DMS53 treated with DMSO at 0.1 percent for 48 hours (cell line): ENCODE data around the gene MPI.
"Not testable (repeated sequence)": the region's sequence is repeated elsewhere in the genome, so short reads cannot be mapped to it uniquely, and the experiment has no call there.

ENCODE experiments used
- DNase-seq: peaks from one replicate; lab custom pipeline; 2025; ENCODE audit not compliant: unreplicated experiment; lab: John Stamatoyannopoulos, UW

MPI gene

GRCh38 chr15:74863239-74864056 is 26.4 kb upstream of the MPI start:
- no peak for DNase-seq

- DNase-seq = no peak
Measured at GRCh38 chr15:74864296-74864695, 25.5 kb upstream of the MPI start.

GRCh38 chr15:74865316-74865715 is 24.5 kb upstream of the MPI start:
- no peak for DNase-seq

GRCh38 chr15:74866090-74866489 is 23.8 kb upstream of the MPI start:
- DNase-seq = no peak

- DNase-seq = no peak
Measured at GRCh38 chr15:74867466-74868038, 22.3 kb upstream of the MPI start.

GRCh38 chr15:74868059-74868458 is 21.8 kb upstream of the MPI start:
- no peak for DNase-seq

- no peak for DNase-seq
Measured at GRCh38 chr15:74869372-74869725, 20.5 kb upstream of the MPI start.

- no peak for DNase-seq
Measured at GRCh38 chr15:74869726-74870407, 20.0 kb upstream of the MPI start.

- DNase-seq = no peak
Measured at GRCh38 chr15:74870436-74871215, 19.2 kb upstream of the MPI start.

GRCh38 chr15:74872702-74873035 is 17.2 kb upstream of the MPI start:
- DNase-seq = no peak

- DNase-seq = peak; percentile 82
Measured at GRCh38 chr15:74873036-74873755, 16.6 kb upstream of the MPI start, which contains the start of gene SCAMP2. SCAMP2 (minus strand) TSS chr15:74873365; CDS start chr15:74873255, 110 bp downstream.

- no peak for DNase-seq
Measured at GRCh38 chr15:74873756-74874424, 16.0 kb upstream of the MPI start.

- no peak for DNase-seq
Measured at GRCh38 chr15:74878273-74878672, 11.6 kb upstream of the MPI start.

GRCh38 chr15:74882528-74882927 is 7.3 kb upstream of the MPI start:
- DNase-seq = no peak

- no peak for DNase-seq
Measured at GRCh38 chr15:74884428-74885223, 5.2 kb upstream of the MPI start.

- no peak for DNase-seq
Measured at GRCh38 chr15:74885461-74885860, 4.4 kb upstream of the MPI start.

- not testable (repeated sequence) for DNase-seq
Measured at GRCh38 chr15:74887537-74888193, 2.2 kb upstream of the MPI start.

- no peak for DNase-seq
Measured at GRCh38 chr15:74888716-74889115, 1.1 kb upstream of the MPI start.

- no peak for DNase-seq
Measured at GRCh38 chr15:74889390-74889882, 406 bp upstream of the MPI start.
